ENCODE results near the gene SLC35F3. TPM values are rescaled to one million over a fixed set of nuclear protein-coding genes. Genes with fewer than 3 reads are reported as not detected.

Gene SLC35F3
- total RNA-seq, 2 donors from 2014 or later: not detected

DNA sequence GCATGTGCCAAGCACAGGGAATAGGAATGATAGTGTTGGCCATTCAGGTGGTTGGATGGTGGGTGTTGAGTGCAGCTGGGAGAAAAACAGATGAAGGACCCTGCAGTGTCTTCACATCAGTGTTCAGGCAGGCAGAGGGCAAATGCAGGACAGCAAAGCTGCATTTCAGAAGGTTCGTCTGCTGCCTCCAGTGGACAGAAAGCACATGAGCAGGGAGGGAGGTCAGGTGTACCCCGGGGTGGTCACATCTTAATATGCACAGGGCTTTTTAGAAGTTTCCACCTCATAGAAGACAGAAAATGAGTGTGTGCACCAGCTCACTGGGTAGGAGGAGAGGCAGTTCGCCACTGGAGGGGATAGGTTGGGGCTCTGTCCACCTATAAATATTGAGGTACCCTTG, 184.9 kb downstream of the SLC35F3 start:
- intact Hi-C loops (cut with DNase I): no loop called here
- no peak for DNase-seq (ENCODE audit: low spot score)

DNA sequence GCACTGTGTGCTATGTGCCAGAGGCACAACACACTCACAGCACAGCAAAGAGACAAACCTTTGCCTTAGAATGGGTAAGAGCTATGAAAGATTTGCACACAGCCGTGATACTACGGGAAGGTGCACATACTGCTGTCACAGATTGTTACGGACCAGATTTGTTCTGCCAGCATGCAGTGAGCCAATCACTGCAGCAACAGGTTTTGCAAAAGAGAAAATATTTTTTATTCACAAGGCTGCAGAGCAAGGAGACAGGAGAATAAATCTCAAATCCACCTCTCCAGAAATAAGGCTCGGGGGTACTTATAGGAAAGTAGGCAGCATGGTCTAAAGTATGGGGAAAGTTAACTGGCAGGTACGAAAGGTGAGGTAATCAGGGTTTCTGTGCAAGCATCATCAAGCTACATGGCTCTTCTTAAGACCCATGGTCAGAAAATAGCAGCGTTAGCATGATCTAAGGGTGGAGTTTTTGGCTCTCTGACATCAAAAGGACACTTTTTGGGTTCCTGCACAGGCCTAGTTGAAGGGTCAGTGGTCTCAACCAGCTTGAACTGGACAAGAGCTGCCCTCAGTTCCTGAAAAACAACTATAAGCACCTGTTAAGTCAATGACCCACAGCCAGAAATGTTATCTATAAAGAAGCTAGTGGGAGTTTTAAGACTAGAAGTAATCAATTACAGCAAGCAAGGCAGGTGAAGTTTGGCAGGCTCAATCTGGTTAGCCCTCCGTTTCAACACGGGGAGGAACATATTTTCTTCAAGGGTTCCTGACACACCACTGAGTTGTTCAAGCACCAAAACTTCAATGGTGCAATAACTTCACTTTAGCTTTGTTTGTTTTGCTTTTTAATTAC, 186.0 kb downstream of the SLC35F3 start:
- intact Hi-C loops (cut with DNase I): no loop called here
- DNase-seq (ENCODE audit: low spot score): no peak

DNA sequence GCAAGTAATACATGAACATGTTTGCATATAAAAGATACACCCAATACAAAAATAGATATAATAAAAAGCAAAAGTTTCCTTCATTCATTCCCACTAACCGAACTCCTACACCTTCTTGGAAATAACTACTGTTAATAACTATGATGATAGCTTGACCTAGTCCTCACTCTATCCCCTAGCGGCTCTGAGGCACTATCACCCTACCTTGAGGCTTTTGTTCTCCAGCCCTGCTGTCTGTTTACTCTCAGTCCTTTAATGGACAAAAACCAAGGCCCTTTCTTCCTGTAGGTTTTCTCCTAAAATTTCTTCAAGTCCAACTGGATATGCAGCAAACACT, 186.6 kb downstream of the SLC35F3 start:
- DNase-seq (ENCODE audit: low spot score): no peak
- intact Hi-C loops (cut with DNase I): no loop called here

DNA sequence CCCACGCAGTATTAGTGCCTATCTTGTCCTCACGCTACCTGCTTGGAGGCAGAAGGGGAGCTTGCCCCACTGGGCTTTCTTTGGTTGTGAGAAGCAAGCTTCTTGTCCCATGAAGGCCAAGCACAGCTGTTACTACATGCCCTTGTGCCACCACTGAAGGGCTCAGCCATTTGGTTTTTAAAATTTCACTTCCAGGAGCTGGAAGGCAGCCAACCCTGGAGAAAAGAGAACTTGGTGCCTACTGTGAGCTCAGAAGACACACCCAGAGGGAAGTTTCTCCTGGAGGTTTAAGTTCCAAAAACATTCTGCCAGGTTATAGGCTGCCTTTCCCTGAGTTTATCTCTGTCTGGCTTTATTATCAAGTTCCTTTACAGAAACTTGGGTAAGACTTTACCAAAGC, 187.4 kb downstream of the SLC35F3 start:
- intact Hi-C loops (cut with DNase I): no loop called here
- no peak for DNase-seq (ENCODE audit: low spot score)

DNA sequence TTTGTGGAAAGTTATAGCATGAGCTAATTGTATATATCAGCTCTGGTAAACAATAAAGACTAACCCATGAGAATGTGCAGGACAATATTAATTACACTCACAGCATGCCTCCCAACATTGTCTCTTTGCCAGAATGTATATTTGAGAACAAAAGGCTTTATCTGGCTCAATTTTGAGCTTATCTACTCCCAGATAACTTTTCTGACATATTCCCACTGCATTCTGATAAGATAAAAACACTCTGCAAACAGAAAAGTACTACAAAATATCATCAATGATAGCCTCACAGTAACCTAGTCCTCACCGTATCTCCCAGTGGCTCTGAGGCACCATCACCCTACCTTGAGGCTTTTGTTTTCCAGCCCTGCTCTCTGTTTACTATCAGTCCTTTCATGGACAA, 188.6 kb downstream of the SLC35F3 start:
- intact Hi-C loops (cut with DNase I): no loop called here
- no peak for DNase-seq (ENCODE audit: low spot score)

DNA sequence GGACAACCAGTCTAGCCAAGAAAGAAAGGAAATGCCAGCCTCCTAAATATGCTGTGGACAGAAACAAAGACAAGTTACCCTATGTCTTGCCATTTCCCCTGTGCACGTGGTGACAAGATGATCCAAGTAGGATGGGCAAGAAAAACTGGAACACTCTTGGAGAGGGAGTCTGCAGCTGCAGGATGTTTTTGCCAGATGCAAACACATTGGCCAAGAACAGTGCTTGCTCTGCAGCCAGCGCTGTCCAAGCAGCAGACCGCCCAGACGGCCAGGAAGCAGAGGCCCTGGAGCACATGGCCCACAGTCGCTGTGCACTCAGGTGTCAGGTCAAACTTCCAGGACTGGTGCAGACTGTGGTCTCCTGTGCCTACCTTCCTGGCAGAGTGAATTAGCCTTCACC, 189.3 kb downstream of the SLC35F3 start:
- DNase-seq (ENCODE audit: low spot score): no peak
- intact Hi-C loops (cut with DNase I): no loop called here

DNA sequence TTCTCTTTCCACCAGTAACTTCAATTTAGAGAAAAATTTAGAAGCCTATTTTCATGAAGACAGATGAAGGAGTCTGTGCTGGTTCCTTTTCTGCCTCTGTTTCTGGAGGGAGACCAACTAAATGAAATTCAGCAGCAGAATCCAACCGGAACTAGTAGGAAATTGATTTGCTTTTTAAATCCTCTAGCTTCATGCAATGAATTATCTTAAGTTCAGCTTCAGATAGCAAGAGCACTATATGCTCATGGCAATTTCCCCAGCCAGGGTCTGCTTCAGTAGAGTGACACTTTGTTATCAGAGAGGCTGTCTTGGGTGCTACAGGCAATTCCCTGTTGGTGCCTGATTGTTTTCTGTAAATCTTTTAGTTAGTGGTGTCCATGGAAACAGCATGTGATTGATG, 189.7 kb downstream of the SLC35F3 start:
- intact Hi-C loops (cut with DNase I): no loop called here
- no peak for DNase-seq (ENCODE audit: low spot score)

DNA sequence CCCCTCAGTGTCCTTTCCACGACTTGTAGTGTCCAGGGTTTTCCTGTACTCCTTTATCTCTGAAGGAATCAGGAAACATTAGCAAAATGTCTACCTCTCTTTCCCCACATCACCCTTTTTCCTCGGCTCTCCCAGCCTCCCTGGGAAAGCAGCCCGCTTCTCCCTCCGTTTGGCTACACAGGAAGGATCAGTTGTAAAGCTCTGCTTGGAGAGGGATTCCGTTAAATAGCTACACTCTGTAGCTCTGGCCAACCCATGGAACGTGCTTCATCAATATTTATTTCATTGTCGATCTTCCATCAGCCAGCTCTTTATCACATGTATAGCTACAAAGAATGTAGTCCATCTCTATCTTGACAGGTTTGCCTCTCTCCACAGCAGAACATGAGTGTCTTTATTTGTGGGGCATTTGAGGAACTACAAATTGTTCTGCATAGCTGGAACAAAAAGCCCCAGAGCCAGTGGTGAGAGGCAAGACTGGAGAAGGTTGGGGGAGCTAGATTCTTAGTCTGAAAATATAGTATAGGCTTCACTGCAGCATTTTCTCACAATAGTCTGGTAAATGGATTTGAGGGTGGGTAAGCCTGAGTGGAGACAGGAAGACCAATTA, 191.8 kb downstream of the SLC35F3 start:
- intact Hi-C loops (cut with DNase I): no loop called here
- DNase-seq (ENCODE audit: low spot score): no peak

DNA sequence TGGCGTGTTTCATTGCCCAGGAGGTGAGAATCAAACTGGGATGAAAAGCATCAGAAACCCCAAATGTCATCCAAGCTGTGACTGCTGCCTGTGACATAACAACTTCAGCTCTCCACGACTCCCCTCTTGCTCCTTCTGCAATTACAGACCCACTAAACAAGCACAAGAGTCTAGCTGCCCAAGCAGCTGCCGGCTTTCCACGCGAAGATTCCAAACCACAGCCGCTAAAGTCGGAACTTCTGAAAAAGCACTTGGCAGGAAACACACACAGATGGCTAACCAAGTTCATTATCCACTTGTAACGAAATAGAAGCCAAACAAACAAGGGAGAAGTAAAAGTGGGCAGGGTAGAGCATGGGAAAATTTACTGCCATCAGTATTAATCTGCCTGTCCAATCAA, 198.1 kb downstream of the SLC35F3 start:
- DNase-seq (ENCODE audit: low spot score): no peak
- intact Hi-C loops (cut with DNase I): no loop called here

DNA sequence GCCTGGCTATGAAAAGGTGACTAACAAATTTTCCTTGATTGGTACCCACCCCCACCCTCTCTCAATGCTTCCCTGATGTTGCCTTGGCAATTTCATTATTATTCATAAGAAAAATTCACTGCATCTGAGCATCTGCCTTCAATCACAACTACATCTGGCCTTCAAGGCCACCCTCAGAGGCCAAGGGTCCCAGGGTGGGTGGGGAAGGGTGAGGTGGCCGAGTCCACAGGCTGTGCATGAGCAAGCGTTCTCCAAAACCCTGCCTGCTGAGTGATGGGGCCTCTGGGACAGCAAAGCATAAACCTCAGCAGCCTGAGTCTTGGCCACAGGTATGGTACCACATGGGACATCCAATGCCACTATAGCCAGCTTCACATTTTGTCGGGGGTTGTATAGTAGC, 198.7 kb downstream of the SLC35F3 start:
- no peak for DNase-seq (ENCODE audit: low spot score)
- intact Hi-C loops (cut with DNase I): no loop called here

DNA sequence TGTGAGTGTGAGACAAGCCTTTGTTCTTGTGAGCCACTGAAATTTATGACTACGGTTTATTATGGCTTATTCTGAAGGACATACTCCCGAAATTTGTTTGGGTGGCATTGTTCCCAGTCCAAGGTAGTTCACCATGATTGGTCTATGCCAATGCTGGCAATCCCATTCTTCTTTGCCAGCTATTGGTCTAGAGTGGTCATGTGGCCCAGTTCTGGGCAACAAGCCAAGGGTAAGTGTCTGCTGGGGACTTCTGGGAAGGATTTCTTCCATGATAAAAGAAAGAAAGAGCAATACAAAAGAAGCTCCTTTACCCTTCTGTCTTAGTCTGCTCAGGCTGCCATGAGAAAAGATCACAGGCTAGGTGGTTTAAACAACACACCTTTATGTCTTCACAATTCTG, 201.6 kb downstream of the SLC35F3 start:
- DNase-seq (ENCODE audit: low spot score): no peak
- intact Hi-C loops (cut with DNase I): no loop called here

DNA sequence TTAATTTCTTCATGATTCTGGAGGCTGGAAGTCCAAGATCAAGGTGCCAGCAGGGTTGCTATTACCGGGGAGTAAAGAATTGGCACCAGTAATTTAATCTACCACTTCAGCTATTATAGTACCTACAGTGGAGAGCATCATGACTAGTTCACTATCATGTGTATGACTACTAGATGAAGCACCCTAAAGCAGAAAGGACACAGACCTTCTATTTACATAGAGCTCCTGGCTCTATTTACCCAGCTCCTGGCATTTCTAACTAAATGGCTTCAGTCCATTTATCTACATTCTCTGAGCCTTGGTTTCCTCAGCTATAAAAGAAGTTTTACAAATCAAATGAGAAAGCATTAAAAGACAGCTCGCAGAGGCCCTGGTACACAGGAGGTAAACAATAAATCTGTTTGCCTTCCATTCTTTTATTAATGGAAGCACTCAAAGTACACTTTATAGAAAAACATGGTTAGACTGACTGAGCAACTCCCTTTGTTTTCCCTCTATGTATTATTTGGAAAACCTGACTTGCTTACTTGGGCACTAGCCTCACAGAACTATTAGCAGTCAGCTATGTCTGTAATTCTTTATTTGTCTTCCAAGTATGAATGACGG, 203.0 kb downstream of the SLC35F3 start:
- intact Hi-C loops (cut with DNase I): no loop called here
- DNase-seq (ENCODE audit: low spot score): no peak

DNA sequence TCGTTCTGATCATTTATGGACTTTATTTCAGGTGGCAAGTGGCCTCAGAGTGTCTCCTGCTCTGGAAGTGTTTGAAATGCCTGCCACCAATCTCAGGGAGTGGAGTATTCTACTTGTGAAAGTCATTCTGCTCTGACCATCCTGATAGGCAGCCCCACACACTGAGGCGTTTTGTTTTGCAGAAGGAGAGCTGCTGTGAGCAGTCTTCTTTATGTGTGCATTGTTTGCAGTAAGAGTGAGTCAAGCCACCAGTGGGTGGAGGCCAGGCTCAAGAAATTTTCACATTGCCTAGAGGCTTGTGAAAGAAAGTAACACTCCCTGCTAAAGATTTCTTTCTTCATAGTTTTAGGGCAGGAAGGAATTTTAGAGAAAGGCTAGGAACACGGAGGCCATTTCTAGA, 204.4 kb downstream of the SLC35F3 start:
- intact Hi-C loops (cut with DNase I): no loop called here
- no peak for DNase-seq (ENCODE audit: low spot score)

DNA sequence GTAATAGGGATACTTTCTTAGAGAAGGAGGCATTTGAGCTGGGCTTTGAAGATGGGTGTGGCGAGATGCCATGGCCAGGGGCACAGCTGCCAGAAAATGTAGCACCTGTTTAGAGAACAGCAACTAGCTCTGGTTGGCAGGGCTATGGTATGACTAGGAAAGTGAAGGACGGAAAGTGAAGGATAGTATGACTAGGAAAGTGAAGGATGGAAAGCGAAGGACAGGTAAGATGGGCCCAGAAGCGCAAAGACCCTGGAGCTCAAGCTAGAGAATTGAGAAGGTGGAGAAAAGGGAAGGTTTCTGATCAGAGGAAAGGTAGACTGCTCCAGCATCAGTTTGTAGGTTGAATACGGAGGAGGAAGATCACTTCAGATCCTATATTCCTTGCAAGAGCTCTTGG, 205.4 kb downstream of the SLC35F3 start:
- no peak for DNase-seq (ENCODE audit: low spot score)
- intact Hi-C loops (cut with DNase I): no loop called here

DNA sequence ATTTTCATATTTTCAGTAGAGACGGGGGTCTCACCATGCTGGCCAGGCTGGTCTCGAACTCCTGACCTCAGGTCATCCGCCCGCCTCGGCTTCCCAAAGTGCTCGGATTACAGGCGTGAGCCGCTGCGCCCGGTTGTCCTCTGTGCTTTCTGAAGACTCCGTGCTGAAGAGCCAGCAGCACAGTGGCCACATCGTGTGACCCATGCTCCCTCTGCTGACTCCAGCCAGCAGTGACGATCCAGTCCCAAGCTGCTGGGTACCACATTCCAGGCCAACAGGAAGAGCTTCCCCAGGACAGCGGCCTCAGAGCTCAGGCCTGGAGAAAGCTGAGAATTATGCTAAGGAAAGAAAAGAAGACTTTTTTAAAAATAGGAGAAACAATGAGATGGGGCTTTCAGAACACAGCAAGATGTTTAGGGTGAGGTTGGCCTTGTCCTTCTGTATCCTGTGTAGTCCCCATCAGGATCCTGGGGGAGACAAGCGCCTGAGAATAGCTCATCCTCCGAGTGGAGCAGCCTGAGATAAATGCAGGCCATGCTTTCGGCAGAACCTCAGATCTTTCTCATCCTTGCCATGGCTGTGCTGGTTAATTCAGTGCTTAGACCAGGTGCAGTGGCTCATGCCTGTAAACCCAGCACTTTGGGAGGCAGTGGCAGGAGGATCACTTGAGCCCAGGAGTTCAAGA, 207.1 kb downstream of the SLC35F3 start:
- intact Hi-C loops (cut with DNase I): no loop called here
- DNase-seq (ENCODE audit: low spot score): no peak

DNA sequence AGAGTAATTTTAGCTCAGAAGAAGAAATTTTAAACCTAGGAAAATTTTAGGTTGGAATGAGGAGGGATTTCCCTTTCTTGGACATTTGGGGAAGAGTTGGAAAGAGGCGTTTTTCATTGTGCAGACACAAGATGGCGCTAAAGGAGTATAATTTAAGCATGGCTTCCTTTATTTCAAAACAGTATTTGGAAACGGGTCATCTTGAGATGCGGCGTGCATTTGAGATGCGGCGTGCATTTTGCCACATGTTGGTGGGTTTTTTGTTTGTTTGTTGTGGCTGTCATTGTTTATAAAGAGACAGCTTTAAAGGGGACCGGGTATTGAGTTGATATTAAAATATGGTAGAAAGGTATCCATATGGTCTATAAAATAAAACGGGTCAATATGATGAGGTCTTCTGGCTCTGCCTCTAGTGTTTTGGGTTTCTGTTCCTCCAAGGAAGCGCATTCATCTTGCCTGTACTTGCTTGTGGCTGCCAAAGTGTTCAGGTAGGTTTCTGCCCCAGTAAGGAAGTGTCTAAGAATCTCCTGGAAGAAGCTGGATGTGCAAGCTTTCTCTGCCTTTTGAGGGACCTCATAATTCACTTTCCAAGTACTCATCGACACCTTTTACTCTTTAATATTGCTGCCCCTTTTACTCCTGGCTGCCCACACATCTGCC, 210.3 kb downstream of the SLC35F3 start:
- no peak for DNase-seq (ENCODE audit: low spot score)
- intact Hi-C loops (cut with DNase I): no loop called here

DNA sequence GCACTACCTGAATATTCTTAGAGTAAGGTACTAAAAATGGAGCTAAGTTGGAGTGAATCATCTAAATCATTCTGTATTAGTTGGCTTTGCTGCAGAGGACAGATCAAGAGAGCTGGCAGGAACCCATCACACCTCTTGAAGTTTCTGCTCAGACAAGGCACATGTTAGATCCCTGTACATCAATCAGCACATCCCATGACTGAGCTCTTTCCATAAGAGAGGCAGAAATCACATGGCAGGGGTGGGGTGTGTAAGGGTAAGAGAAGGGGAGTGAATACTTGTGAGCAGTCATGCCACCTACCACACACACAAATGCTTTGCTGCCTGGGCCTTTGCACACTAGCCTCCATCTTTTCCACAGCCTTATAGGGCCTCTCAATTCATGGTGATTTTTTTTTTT, 214.4 kb downstream of the SLC35F3 start:
- intact Hi-C loops (cut with DNase I): no loop called here

DNA sequence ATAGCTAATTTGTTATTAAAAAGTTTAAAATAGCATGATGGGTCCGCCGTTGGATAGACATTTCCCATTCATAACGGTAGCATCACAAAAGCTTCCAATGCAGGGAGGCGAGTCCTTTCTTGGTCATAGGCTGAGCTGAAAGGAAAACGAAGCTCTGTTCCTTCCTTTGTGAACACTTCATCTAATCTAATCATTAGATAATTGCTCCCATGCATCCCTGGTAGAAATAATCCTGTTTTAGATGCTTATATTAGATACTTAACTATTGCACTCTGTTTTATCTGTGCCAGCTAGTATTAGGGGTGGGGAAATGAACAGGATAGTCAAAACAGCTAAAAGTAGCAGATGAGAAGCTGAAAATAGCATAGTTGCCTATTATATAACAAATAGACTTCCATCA, 215.0 kb downstream of the SLC35F3 start:
- no peak for DNase-seq (ENCODE audit: low spot score)
- intact Hi-C loops (cut with DNase I): no loop called here

More for the DNA sequence above, 214.4 kb downstream of the SLC35F3 start:
- no peak for DNase-seq (ENCODE audit: low spot score)

DNA sequence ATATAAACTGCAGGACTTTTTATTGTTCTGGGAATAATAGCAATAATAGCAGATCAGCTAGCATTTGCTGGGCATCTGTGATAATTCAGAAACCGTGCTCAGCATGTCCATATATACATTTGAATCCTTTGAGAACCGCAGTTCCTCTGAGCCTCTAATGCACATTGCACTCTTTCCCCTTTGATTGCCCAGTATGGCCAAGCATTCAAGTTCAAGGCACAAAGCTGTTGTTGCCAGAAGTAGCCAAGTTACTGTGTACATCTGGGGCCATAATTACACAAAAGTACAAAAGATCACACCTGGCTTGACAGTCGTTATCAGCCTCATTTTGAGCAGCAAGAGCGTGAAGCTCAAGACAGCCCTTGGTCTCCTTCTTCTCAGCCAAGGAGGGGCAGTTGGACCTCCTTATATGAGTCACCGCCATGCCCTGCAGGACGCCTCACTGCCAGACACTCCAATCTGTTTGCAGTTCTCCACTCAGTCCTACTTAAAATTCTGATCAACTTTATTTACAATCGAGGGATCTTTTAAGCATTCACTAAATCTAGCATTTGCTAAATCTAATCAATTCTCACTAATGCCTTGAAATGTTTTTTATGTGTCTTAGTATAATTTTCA, 216.0 kb downstream of the SLC35F3 start:
- intact Hi-C loops (cut with DNase I): no loop called here
- no peak for DNase-seq (ENCODE audit: low spot score)
